K562 (cell line): ENCODE measurements around the gene ZNF750. TPM values are rescaled to one million over a fixed set of nuclear protein-coding genes. Genes with fewer than 3 reads are reported as not detected.

Source experiments
- ATAC-seq: fragments of 200-7000 bp; cut with Tn5 transposase; 3 replicates; pipeline ENCODE4 v1.9.1; 2020; ENCODE audit warnings: moderate library complexity
- BruUV-seq: library from RNA; stranded (reverse); fragments of 400-500 nt; replicated peaks from 2 replicates; lab custom pipeline; 2021; lab: Mats Ljungman, UMichigan
- CTCF ChIA-PET: fragments of 300-600 bp; formaldehyde crosslinking; extraction: SDS; loops from one replicate; lab custom pipeline; 2021; ENCODE audit warnings: low intra/inter-chr PET ratio; lab: Yijun Ruan, JAX
- POLR2A ChIA-PET: fragments of 300-600, 350-650 bp; sonication (Branson Sonifier 250); formaldehyde crosslinking; extraction: SDS; loops from one replicate; lab custom pipeline; 2021; ENCODE audit warnings: antibody characterized with exemption, inconsistent platforms; lab: Yijun Ruan, JAX
- DNase-seq, 4 experiments: peaks; one replicate each; pipeline versions ENCODE4 v3.0.0 to v3.0.0-alpha.2; 2011 to 2018; ENCODE audit warnings: low spot score in 3 of 4, mixed read lengths in 3 of 4; ENCODE audit errors: extremely low read depth in 1 of 4
- FAIRE-seq: peaks from 2 replicates; lab custom pipeline; 2011; peaks lifted over from hg19 to GRCh38; lab: Jason Lieb, UNC
- H2AFZ ChIP-seq: 2 replicates; pipeline ENCODE4 v1.6.0; 2011; ENCODE audit warnings: low read depth, low read length, control low read depth, inconsistent platforms
- H3K27ac ChIP-seq: fragments of 200-600 bp; 3 replicates; pipeline ENCODE4 v1.8.0; 2011; ENCODE audit warnings: low read depth, mild to moderate bottlenecking, control low read depth, inconsistent platforms, low read length, moderate library complexity, mixed read lengths; ENCODE audit errors: extremely low read depth
- H3K27me3 ChIP-seq, 2 experiments: fragments of 300-600 bp in 1 of 2; 2 replicates in 1 of 2; 3 replicates in 1 of 2; pipeline versions ENCODE4 v1.6.0 to v1.8.0; 2011; ENCODE audit warnings: inconsistent platforms in 2 of 2, low read length in 2 of 2, mild to moderate bottlenecking in 1 of 2, mixed read lengths in 1 of 2, moderate library complexity in 1 of 2; ENCODE audit not compliant: control insufficient read depth in 2 of 2, insufficient read depth in 2 of 2
- H3K36me3 ChIP-seq: fragments of 300-600 bp; 3 replicates; pipeline ENCODE4 v1.8.0; 2011; ENCODE audit warnings: mild to moderate bottlenecking, low read length, inconsistent platforms; ENCODE audit not compliant: control insufficient read depth, insufficient read depth
- H3K4me1 ChIP-seq, 2 experiments: fragments of 200-600 bp in 1 of 2; replicated peaks in 1 of 2; 2 replicates in 1 of 2; 3 replicates in 1 of 2; pipeline versions ENCODE4 v1.5.1 to v1.8.0; 2011; ENCODE audit warnings: inconsistent platforms in 2 of 2, low read length in 2 of 2, mild to moderate bottlenecking in 1 of 2, mixed read lengths in 1 of 2, moderate library complexity in 1 of 2; ENCODE audit not compliant: control insufficient read depth in 2 of 2, insufficient read depth in 2 of 2
- H3K4me2 ChIP-seq: 2 replicates; pipeline ENCODE4 v1.6.1; 2011; ENCODE audit warnings: low read length, control low read depth, inconsistent platforms, mixed read lengths; ENCODE audit not compliant: insufficient read depth
- H3K4me3 ChIP-seq: fragments of 200-600 bp; sonication (generic), shearing (Covaris generic); 2 replicates; pipeline ENCODE4 v1.5.1; 2016; ENCODE audit warnings: control low read depth, inconsistent platforms
- H3K79me2 ChIP-seq: fragments of 200-600 bp; 3 replicates; pipeline ENCODE4 v1.8.0; 2011; ENCODE audit warnings: low read length, inconsistent platforms; ENCODE audit not compliant: control insufficient read depth, insufficient read depth
- H3K9ac ChIP-seq, 2 experiments: 2 replicates each; pipeline versions ENCODE4 v1.6.0 to v1.6.1; 2011; ENCODE audit warnings: low read depth in 2 of 2, low read length in 2 of 2, control low read depth in 1 of 2, inconsistent platforms in 1 of 2, mild to moderate bottlenecking in 1 of 2, mixed read lengths in 1 of 2; ENCODE audit not compliant: insufficient read depth in 1 of 2
- H3K9me1 ChIP-seq: one replicate; pipeline ENCODE4 v1.6.0; 2011; ENCODE audit warnings: inconsistent platforms, mild to moderate bottlenecking, low read length, moderate library complexity; ENCODE audit not compliant: control insufficient read depth, insufficient read depth
- H3K9me3 ChIP-seq: replicated peaks from 2 replicates; pipeline ENCODE4 v1.5.1; 2011; ENCODE audit warnings: low read depth, low read length, inconsistent platforms; ENCODE audit not compliant: control insufficient read depth, insufficient read depth
- H4K20me1 ChIP-seq: replicated peaks from 2 replicates; pipeline ENCODE4 v1.6.1; 2011; ENCODE audit warnings: low read length, inconsistent platforms, mixed read lengths; ENCODE audit not compliant: control insufficient read depth, insufficient read depth
- CSDE1 ChIP-seq, 2 experiments: fragments of 450-650 bp; IDR thresholded peaks; 2 replicates each; pipeline ENCODE4 v1.6.1; 2016; ENCODE audit warnings: mild to moderate bottlenecking in 1 of 2
- GTF2F1 ChIP-seq: IDR thresholded peaks from 2 replicates; pipeline ENCODE4 v1.6.1; 2011; ENCODE audit warnings: low read depth, low read length, improper control_type of control experiment
- HOXB6 ChIP-seq: fragments of 250-450 bp; sonication (Bioruptor Pico); IDR thresholded peaks from 2 replicates; pipeline ENCODE4 v1.5.1; 2022; ENCODE audit warnings: mild to moderate bottlenecking, borderline replicate concordance
- JUN ChIP-seq, 2 experiments: sonication (generic) in 1 of 2; formaldehyde crosslinking in 1 of 2; IDR thresholded peaks; 2 replicates each; pipeline versions ENCODE4 v1.6.1 to v1.8.0; 2012 to 2022; ENCODE audit warnings: borderline replicate concordance in 2 of 2, mild to moderate bottlenecking in 2 of 2, improper control_type of control experiment in 1 of 2, low read depth in 1 of 2, low read length in 1 of 2, missing genetic modification reagents in 1 of 2
- LARP7 ChIP-seq: fragments of 450-650 bp; IDR thresholded peaks from 2 replicates; pipeline ENCODE4 v1.6.1; 2016
- MAFK ChIP-seq: IDR thresholded peaks from 2 replicates; pipeline ENCODE4 v1.6.1; 2011; ENCODE audit warnings: low read length, improper control_type of control experiment
- MLLT1 ChIP-seq, 2 experiments: fragments of 450-650 bp; IDR thresholded peaks; 2 replicates each; pipeline ENCODE4 v1.6.1; 2016
- STAG1 ChIP-seq: sonication (generic); formaldehyde crosslinking; IDR thresholded peaks from 2 replicates; pipeline ENCODE4 v1.5.0; 2020; ENCODE audit warnings: missing genetic modification reagents, borderline replicate concordance
- YBX1 ChIP-seq: fragments of 450-650 bp; IDR thresholded peaks from 2 replicates; pipeline ENCODE4 v1.7.1; 2016; ENCODE audit warnings: mild to moderate bottlenecking
- ZNF121 ChIP-seq: sonication (generic); formaldehyde crosslinking; conservative IDR thresholded peaks from 2 replicates; pipeline ENCODE4 v1.8.0; 2022; ENCODE audit warnings: missing genetic modification reagents
- ZNF3 ChIP-seq: fragments of 250-450 bp; sonication (Bioruptor Pico); IDR thresholded peaks from 2 replicates; pipeline ENCODE4 v1.5.0; 2021; ENCODE audit warnings: mild to moderate bottlenecking, moderate library complexity
- WGBS: fragments of 100-300 bp; shearing (Covaris generic); methylation state at CpG from one replicate; pipeline ENCODE4 v1.1.6; 2016; ENCODE audit warnings: low coverage, mixed read lengths; ENCODE audit not compliant: insufficient coverage; ENCODE audit errors: missing lambda C conversion rate; 5-methylcytosine and 5-hydroxymethylcytosine counted together
- in situ Hi-C: fragments of 300-500 bp; cut with MboI; formaldehyde crosslinking; loops from 4 replicates; pipeline ENCODE4 v1.15.0; 2018; ENCODE audit warnings: inconsistent platforms, mixed read lengths
- intact Hi-C: fragments of 100-400 bp; cut with micrococcal nuclease; formaldehyde crosslinking; loops from 2 replicates; pipeline ENCODE4 v1.14.2; 2022
- polyA plus RNA-seq, 8 experiments: library from polyadenylated mRNA; depleted of rRNA in 4 of 8; stranded (reverse) in 5 of 8; unstranded in 3 of 8; fragments of >200 nt; fragmentation: Nextera tagmentation in 2 of 8; fragmentation: Illumina TruSeq in 1 of 8; extraction: Ambion mirVana in 2 of 8; extraction: Trizol in 1 of 8; gene quantifications; 2 replicates each; pipeline versions ENCODE4 v1.2.1 to v1.2.3, GENCODE V29; 2011 to 2014; ENCODE audit warnings: inconsistent platforms in 1 of 8, missing spikeins in 1 of 8
- total RNA-seq, 7 experiments: library from RNA; depleted of rRNA in 6 of 7; stranded (reverse); fragments of >200 nt in 6 of 7; fragmentation: Illumina TruSeq in 2 of 7; extraction: Trizol in 2 of 7; gene quantifications; 2 replicates each; pipeline versions ENCODE4 v1.2.1 to v1.2.3, GENCODE V29; 2011 to 2021; ENCODE audit warnings: low replicate concordance in 1 of 7

The ZNF750 gene
- total and polyA plus RNA-seq, 9 of the 15 experiments (the other 6 are each of a cell fraction or from before 2014, with no cell fraction given), result not detected

GRCh38 chr17:82800885-82801284 lies 38.9 kb downstream of the ZNF750 start (continued):
- TF ChIP-seq JUN (IDR thresholded peaks at IDR 0.05; ENCODE audit: borderline replicate concordance, low read depth, low read length) (no peak), JUN (CRISPR knock-in tag; IDR thresholded peaks at IDR 0.05; ENCODE audit: borderline replicate concordance) (no peak), LARP7 (no peak), ZNF121 (no peak), YBX1 (no peak), HOXB6 (CRISPR knock-in tag) (no peak), MAFK (no peak), GTF2F1 (no peak), STAG1 (CRISPR knock-in tag) (no peak), CSDE1 (IDR thresholded peaks at IDR 0.05) (no peak)
- TF ChIP-seq, all 486 proteins: peak for 0

GRCh38 chr17:82799591-82799990 lies 40.2 kb downstream of the ZNF750 start:
- TF ChIP-seq MLLT1 (IDR thresholded peaks at IDR 0.05), result no peak
- TF ChIP-seq ZNF3 (CRISPR knock-in tag), result no peak
- H3K4me1 ChIP-seq, result peaks cover 0 to 5% of the 10 kb centered on the region in 2 experiments; a peak in 1 of 5 replicates
- in situ Hi-C loops (no loop called here), intact Hi-C loops (no loop called here)
- H2AFZ ChIP-seq, result no peak overlapping the region
- no peaks in the 10 kb centered on the region for H3K9me3 ChIP-seq
- DNase-seq, result no peak
- H3K9me1 ChIP-seq, result peaks cover 3% of the 10 kb centered on the region
- no peak for FAIRE-seq
- no peaks in the 10 kb centered on the region for H3K27me3 ChIP-seq
- 0 out of 2 replicates have a peak, but pooled peaks cover 3% of the 10 kb centered on the region for H4K20me1 ChIP-seq
- CTCF ChIA-PET, result no interaction called here
- no peak overlapping the region for H3K9ac ChIP-seq
- H3K27ac ChIP-seq, result no peak overlapping the region
- BruUV-seq, result no TSS peak
- POLR2A ChIA-PET, result no interaction called here
- 97% methylated on average over 11 of the region's 16 CpGs for WGBS
- no peak overlapping the region for H3K4me2 ChIP-seq
- peaks cover 6% of the 10 kb centered on the region; the same call in 1 of the 3 replicates for H3K79me2 ChIP-seq
- H3K36me3 ChIP-seq, result peaks cover 44% of the 10 kb centered on the region; the same call in 2 of the 3 replicates
- H3K4me3 ChIP-seq, result no peak overlapping the region
- no peak for ATAC-seq
